Peyer's patch (tissue), 4 donors: ENCODE measurements around the gene DGKI. TPM values are rescaled to one million over a fixed set of nuclear protein-coding genes. Genes with fewer than 3 reads are reported as not detected.

Experiments used
- DNase-seq, 3 donors: peaks; one replicate each; pipeline ENCODE4 v3.0.0-alpha.2; 2017 to 2019
- H3K27ac ChIP-seq, 4 donors: fragments of 200-600 bp; sonication (generic); one replicate each; pipeline ENCODE4 v1.5.1; 2016 to 2019
- H3K27me3 ChIP-seq, 2 donors: fragments of 200-600 bp; sonication (generic); one replicate each; pipeline ENCODE4 v1.5.1; 2019
- H3K36me3 ChIP-seq, 3 donors: fragments of 200-600 bp; sonication (generic); one replicate each; pipeline ENCODE4 v1.5.1; 2016 to 2019
- H3K4me1 ChIP-seq, 4 donors: fragments of 200-600 bp; sonication (generic); one replicate each; pipeline ENCODE4 v1.5.1; 2016 to 2019
- H3K4me3 ChIP-seq, 4 donors: fragments of 200-600 bp; sonication (generic); 1 replicate in 3 of 4; 2 replicates in 1 of 4; pipeline ENCODE4 v1.5.1; 2016 to 2019; ENCODE audit warnings: mild to moderate bottlenecking in 1 of 4
- H3K9me3 ChIP-seq, 4 donors: fragments of 200-600 bp; sonication (generic); one replicate each; pipeline ENCODE4 v1.5.1; 2016 to 2019; ENCODE audit warnings: mild to moderate bottlenecking in 1 of 4
- POLR2A ChIP-seq, 2 donors: fragments of 450-650 bp; IDR thresholded peaks; one replicate each; pipeline ENCODE4 v1.5.1; 2017; ENCODE audit warnings: antibody characterized with exemption in 2 of 2, mild to moderate bottlenecking in 2 of 2, moderate library complexity in 2 of 2
- total RNA-seq, 4 donors: library from RNA; depleted of rRNA; stranded (reverse); fragments of >200 nt; gene quantifications; one replicate each; pipeline ENCODE4 v1.1.0, GENCODE V29; 2016
- TF ChIP-seq, protein P1 (sequence below), 6 experiments: fragments of 450-650 bp in 4 of 6; fragments of 200-600 bp in 2 of 6; sonication (generic) in 1 of 6; IDR thresholded peaks; one replicate each; pipeline ENCODE4 v1.5.1; 2017 to 2019; ENCODE audit warnings: antibody characterized with exemption in 6 of 6, mild to moderate bottlenecking in 3 of 6, moderate library complexity in 1 of 6

DGKI gene
- total RNA-seq, 4 donors from 2014 or later, result 0.19 to 0.40 (median 0.35) TPM; not detected in 1

DNA sequence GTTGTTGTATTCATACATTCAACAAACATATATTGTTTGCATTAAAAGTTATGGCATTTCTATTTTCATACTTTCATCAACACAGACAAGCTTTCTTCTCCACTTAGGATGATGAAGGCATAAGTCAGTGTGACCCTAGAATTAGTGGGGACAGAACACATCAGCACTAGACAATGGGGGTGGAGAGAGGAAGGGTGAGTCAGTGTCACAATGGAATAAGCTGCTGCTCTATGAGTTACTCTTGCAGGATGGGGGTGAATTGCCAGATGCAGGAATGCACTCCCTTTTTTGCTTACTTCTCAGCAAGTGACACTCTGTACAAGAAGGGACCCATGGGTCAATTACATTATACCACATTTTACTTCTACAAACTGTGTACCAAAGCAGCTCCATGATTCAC, 74.0 kb downstream of the DGKI start:
- H3K27me3 ChIP-seq, result no peaks in the 10 kb centered on the region
- TF ChIP-seq, protein P1, sequence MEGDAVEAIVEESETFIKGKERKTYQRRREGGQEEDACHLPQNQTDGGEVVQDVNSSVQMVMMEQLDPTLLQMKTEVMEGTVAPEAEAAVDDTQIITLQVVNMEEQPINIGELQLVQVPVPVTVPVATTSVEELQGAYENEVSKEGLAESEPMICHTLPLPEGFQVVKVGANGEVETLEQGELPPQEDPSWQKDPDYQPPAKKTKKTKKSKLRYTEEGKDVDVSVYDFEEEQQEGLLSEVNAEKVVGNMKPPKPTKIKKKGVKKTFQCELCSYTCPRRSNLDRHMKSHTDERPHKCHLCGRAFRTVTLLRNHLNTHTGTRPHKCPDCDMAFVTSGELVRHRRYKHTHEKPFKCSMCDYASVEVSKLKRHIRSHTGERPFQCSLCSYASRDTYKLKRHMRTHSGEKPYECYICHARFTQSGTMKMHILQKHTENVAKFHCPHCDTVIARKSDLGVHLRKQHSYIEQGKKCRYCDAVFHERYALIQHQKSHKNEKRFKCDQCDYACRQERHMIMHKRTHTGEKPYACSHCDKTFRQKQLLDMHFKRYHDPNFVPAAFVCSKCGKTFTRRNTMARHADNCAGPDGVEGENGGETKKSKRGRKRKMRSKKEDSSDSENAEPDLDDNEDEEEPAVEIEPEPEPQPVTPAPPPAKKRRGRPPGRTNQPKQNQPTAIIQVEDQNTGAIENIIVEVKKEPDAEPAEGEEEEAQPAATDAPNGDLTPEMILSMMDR (IDR thresholded peaks at IDR 0.05), result no peak
- no peak for TF ChIP-seq POLR2A (IDR thresholded peaks at IDR 0.05)
- H3K4me1 ChIP-seq, result no peaks in the 10 kb centered on the region
- no peaks in the 10 kb centered on the region for H3K36me3 ChIP-seq
- no peak overlapping the region for H3K4me3 ChIP-seq
- no peak overlapping the region for H3K27ac ChIP-seq
- DNase-seq, result no peak
- H3K9me3 ChIP-seq, result no peaks in the 10 kb centered on the region

GRCh38 chr7:137772316-137772715, 74.5 kb downstream of the DGKI start:
- no peak for DNase-seq
- H3K27ac ChIP-seq, result no peak overlapping the region
- H3K27me3 ChIP-seq, result no peaks in the 10 kb centered on the region
- H3K4me1 ChIP-seq, result no peaks in the 10 kb centered on the region
- no peaks in the 10 kb centered on the region for H3K36me3 ChIP-seq
- TF ChIP-seq POLR2A (IDR thresholded peaks at IDR 0.05), result no peak
- TF ChIP-seq, protein P1 (IDR thresholded peaks at IDR 0.05), result no peak
- no peaks in the 10 kb centered on the region for H3K9me3 ChIP-seq
- no peak overlapping the region for H3K4me3 ChIP-seq

DNA sequence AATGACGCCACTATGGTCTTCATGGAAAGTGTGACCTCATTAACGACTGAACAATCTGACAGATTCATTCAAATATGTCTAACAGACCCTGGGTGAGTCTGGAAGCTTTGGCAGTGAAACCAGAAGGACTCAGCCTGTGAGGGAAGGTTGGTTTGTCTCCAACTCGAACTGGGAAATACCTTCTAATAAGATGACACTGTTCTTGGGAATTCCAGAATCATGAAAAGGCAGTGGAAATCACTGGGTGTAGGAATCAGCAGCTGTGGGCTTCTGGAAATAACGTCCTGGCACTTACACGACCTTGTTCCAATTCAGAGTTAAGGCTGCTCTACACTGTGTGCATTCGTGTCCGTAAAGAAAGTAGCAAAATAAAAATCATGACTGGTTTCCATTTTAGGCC, 75.1 kb downstream of the DGKI start:
- no peak for DNase-seq
- Histone ChIP-seq H3K9me3 (no peaks in the 10 kb centered on the region), H3K4me3 (no peak overlapping the region), H3K36me3 (no peaks in the 10 kb centered on the region), H3K4me1 (no peaks in the 10 kb centered on the region), H3K27ac (no peak overlapping the region), H3K27me3 (no peaks in the 10 kb centered on the region)
- TF ChIP-seq POLR2A (IDR thresholded peaks at IDR 0.05), result no peak
- TF ChIP-seq, protein P1 (IDR thresholded peaks at IDR 0.05), result no peak

DNA sequence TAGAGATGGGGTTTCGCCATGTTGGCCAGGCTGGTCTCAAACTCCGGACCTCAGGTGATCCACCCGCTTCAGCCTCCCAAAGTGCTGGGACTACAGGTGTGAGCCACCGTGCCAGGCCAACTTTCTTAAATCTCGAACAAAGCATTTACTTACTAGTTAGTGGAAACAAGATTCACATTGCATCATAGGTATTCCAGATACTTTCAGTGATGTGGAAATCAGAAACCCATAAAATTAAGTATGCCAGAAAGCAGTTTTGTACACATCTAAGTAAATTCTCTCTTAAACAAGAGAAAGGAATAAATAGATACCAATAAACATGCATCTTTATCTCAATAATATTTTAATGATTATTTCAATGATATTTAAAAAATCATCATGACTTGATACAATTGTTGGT, 75.5 kb downstream of the DGKI start:
- Histone ChIP-seq H3K36me3 (no peaks in the 10 kb centered on the region), H3K9me3 (no peaks in the 10 kb centered on the region), H3K4me3 (no peak overlapping the region), H3K4me1 (no peaks in the 10 kb centered on the region), H3K27ac (no peak overlapping the region), H3K27me3 (no peaks in the 10 kb centered on the region)
- no peak for TF ChIP-seq POLR2A (IDR thresholded peaks at IDR 0.05)
- TF ChIP-seq, protein P1 (IDR thresholded peaks at IDR 0.05), result no peak
- no peak for DNase-seq

- H3K27me3 ChIP-seq, result no peaks in the 10 kb centered on the region
- no peak for TF ChIP-seq POLR2A (IDR thresholded peaks at IDR 0.05)
- TF ChIP-seq, protein P1 (IDR thresholded peaks at IDR 0.05), result no peak
- no peak overlapping the region for H3K27ac ChIP-seq
- H3K4me1 ChIP-seq, result no peaks in the 10 kb centered on the region
- H3K4me3 ChIP-seq, result no peak overlapping the region
- no peak for DNase-seq
- no peaks in the 10 kb centered on the region for H3K36me3 ChIP-seq
- no peaks in the 10 kb centered on the region for H3K9me3 ChIP-seq
Measured at GRCh38 chr7:137768366-137768765, 78.4 kb downstream of the DGKI start.

- Histone ChIP-seq H3K27ac (no peak overlapping the region), H3K9me3 (no peaks in the 10 kb centered on the region), H3K4me3 (no peak overlapping the region), H3K4me1 (no peaks in the 10 kb centered on the region), H3K36me3 (no peaks in the 10 kb centered on the region), H3K27me3 (no peaks in the 10 kb centered on the region)
- no peak for DNase-seq
- TF ChIP-seq, protein P1 (IDR thresholded peaks at IDR 0.05), result no peak
- TF ChIP-seq POLR2A (IDR thresholded peaks at IDR 0.05), result no peak
Measured at GRCh38 chr7:137762334-137762733, 84.4 kb downstream of the DGKI start.
